ENCODE measurements around the gene CDK2.

CDK2 gene

DNA sequence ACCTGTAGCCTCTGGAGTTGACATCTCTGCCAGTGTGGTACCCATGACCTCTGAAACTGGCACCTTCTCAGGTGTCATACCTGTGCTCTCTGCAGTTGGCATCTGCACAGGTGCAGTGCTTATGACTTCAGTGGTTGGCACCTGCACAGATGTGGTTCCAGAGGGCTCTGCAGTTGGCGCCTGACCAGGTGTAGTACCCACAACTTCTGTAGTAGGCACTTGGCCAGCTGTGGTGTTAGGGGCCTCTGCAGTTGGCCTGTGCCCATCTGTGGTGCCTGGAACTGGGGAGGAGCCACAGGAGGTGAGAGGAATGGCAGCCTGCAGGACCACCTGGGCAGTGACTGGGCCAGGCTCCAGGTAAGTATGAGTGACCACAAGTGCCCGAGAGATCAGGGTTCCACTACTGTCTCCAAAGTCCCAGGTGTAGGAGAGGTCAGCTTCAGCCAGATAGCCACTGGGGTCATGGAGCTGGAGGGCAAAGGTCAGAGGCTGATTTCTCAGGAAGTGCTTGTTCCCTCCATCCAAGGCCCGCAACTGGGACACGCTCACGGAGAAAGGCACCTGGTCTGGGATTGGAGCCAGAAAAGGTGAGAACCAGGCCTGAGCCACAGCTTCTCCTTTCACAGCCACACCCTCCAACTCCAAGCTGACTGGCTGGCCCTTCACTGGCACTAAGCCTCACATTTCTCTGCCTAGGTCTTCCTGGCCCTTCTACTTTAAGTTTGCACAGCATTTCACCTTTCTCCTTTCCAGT is 9.3 kb upstream of the CDK2 start:
- no peak for TF ChIP-seq CTCF (IDR thresholded peaks at IDR 0.05; ENCODE audit: extremely low read depth, insufficient read depth, missing control alignments)
- in situ Hi-C loops (cut with MboI; ENCODE audit: low pct_unique_long_range_greater_than_20kb, low sequenced_read_pairs, unreplicated experiment): no loop called here
- DNase-seq (ENCODE audit: low spot score): no peak

GRCh38 chr12:55963760-55964159 is 2.9 kb upstream of the CDK2 start:
- no peak for DNase-seq (ENCODE audit: low spot score)
- in situ Hi-C loops (cut with MboI; ENCODE audit: low pct_unique_long_range_greater_than_20kb, low sequenced_read_pairs, unreplicated experiment): no loop called here
- no peak for TF ChIP-seq CTCF (IDR thresholded peaks at IDR 0.05; ENCODE audit: extremely low read depth, insufficient read depth, missing control alignments)

GRCh38 chr12:55965240-55965639 is 1.4 kb upstream of the CDK2 start:
- no peak for DNase-seq (ENCODE audit: low spot score)
- no peak for TF ChIP-seq CTCF (IDR thresholded peaks at IDR 0.05; ENCODE audit: extremely low read depth, insufficient read depth, missing control alignments)
- in situ Hi-C loops (cut with MboI; ENCODE audit: low pct_unique_long_range_greater_than_20kb, low sequenced_read_pairs, unreplicated experiment): no loop called here

- no peak for TF ChIP-seq CTCF (IDR thresholded peaks at IDR 0.05; ENCODE audit: extremely low read depth, insufficient read depth, missing control alignments)
- no peak for DNase-seq (ENCODE audit: low spot score)
- in situ Hi-C loops (cut with MboI; ENCODE audit: low pct_unique_long_range_greater_than_20kb, low sequenced_read_pairs, unreplicated experiment): no loop called here
These were observed 656 bp upstream of the CDK2 start, which contains the start of gene PMEL for GRCh38 chr12:55965941-55966407. PMEL (minus strand) TSS chr12:55966042; CDS start chr12:55966011, 31 bp downstream.

GRCh38 chr12:55969356-55969755 is 2.7 kb downstream of the CDK2 start:
- no peak for DNase-seq (ENCODE audit: low spot score)
- TF ChIP-seq CTCF (IDR thresholded peaks at IDR 0.05; ENCODE audit: extremely low read depth, insufficient read depth, missing control alignments): no peak
- in situ Hi-C loops (cut with MboI; ENCODE audit: low pct_unique_long_range_greater_than_20kb, low sequenced_read_pairs, unreplicated experiment): no loop called here

DNA sequence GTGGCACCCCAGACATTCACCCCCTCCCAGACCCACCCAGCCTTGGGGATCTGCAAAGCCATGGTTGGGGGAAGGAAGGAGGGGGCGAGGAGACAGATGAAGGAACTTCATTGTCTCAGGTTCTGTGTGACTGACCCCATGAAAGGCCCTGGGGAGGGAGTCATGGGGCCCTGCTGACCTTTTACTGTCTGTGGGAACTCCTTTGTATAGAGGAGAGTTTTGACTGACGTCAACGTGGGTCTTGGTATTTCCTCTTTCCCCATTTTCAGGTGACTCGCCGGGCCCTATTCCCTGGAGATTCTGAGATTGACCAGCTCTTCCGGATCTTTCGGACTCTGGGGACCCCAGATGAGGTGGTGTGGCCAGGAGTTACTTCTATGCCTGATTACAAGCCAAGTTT is 4.1 kb downstream of the CDK2 start:
- no peak for TF ChIP-seq CTCF (IDR thresholded peaks at IDR 0.05; ENCODE audit: extremely low read depth, insufficient read depth, missing control alignments)
- DNase-seq (ENCODE audit: low spot score): no peak
- in situ Hi-C loops (cut with MboI; ENCODE audit: low pct_unique_long_range_greater_than_20kb, low sequenced_read_pairs, unreplicated experiment): no loop called here

All from GM13977 (cell line).